H1 (cell line): ENCODE data around the gene UTP25. TPM values are rescaled to one million over a fixed set of nuclear protein-coding genes. Genes with fewer than 3 reads are reported as not detected.

ENCODE experiments used
- CTCF ChIA-PET: fragments of 300-600 bp; sonication (Branson Sonifier 250); formaldehyde crosslinking; loops from one replicate; lab custom pipeline; 2021; ENCODE audit not compliant: partially characterized antibody; lab: Charles Lee
- POLR2A ChIA-PET: fragments of 300-600 bp; sonication (Branson Sonifier 250); formaldehyde crosslinking; loops from one replicate; lab custom pipeline; 2021; ENCODE audit warnings: inconsistent platforms; ENCODE audit not compliant: partially characterized antibody; lab: Charles Lee
- DNase-seq, 2 experiments: peaks; one replicate each; pipeline versions ENCODE4 v3.0.0 to v3.0.0-alpha.2; 2010 to 2022; ENCODE audit warnings: low spot score in 2 of 2, low read depth in 1 of 2, mixed read lengths in 1 of 2
- FAIRE-seq: peaks from 2 replicates; lab custom pipeline; 2011; peaks lifted over from hg19 to GRCh38; lab: Jason Lieb, UNC
- H2AFZ ChIP-seq: 2 replicates; pipeline ENCODE4 v1.8.1; 2012; ENCODE audit warnings: low read length, inconsistent platforms
- H2AK5ac ChIP-seq: 2 replicates; pipeline ENCODE4 v1.6.1; 2013; ENCODE audit warnings: low read depth, low read length
- H2BK120ac ChIP-seq: replicated peaks from 2 replicates; pipeline ENCODE3; 2013; ENCODE audit warnings: low read depth, low read length, inconsistent platforms
- H2BK12ac ChIP-seq: 2 replicates; pipeline ENCODE4 v1.6.1; 2013; ENCODE audit warnings: low read depth, low read length
- H2BK15ac ChIP-seq: 2 replicates; pipeline ENCODE4 v1.6.1; 2013; ENCODE audit warnings: low read length
- H2BK20ac ChIP-seq: 2 replicates; pipeline ENCODE4 v1.6.1; 2013; ENCODE audit warnings: low read length
- H2BK5ac ChIP-seq: 2 replicates; pipeline ENCODE4 v1.6.1; 2013; ENCODE audit warnings: low read depth, low read length
- H3K14ac ChIP-seq: 2 replicates; pipeline ENCODE4 v1.6.1; 2013; ENCODE audit warnings: inconsistent platforms; ENCODE audit not compliant: insufficient read length
- H3K18ac ChIP-seq: 2 replicates; pipeline ENCODE4 v1.6.1; 2013; ENCODE audit warnings: low read length; ENCODE audit errors: extremely low read depth
- H3K23ac ChIP-seq: 2 replicates; pipeline ENCODE4 v1.6.1; 2013; ENCODE audit warnings: inconsistent platforms; ENCODE audit not compliant: insufficient read length
- H3K23me2 ChIP-seq: 2 replicates; pipeline ENCODE4 v1.6.1; 2013; ENCODE audit warnings: low read depth, low read length
- H3K27ac ChIP-seq: 2 replicates; pipeline ENCODE4 v1.6.1; 2011; ENCODE audit warnings: low read depth, low read length, inconsistent platforms
- H3K27me3 ChIP-seq, 4 experiments: replicated peaks in 1 of 4; 1 replicate in 1 of 4; 2 replicates in 3 of 4; pipeline versions ENCODE4 v1.6.1 to v1.8.1; 2011 to 2013; ENCODE audit warnings: low read length in 3 of 4, mild to moderate bottlenecking in 3 of 4, inconsistent platforms in 2 of 4, mixed read lengths in 2 of 4, moderate library complexity in 1 of 4; ENCODE audit not compliant: control insufficient read depth in 3 of 4, insufficient read depth in 3 of 4; ENCODE audit errors: extremely low read depth in 1 of 4
- H3K36me3 ChIP-seq, 4 experiments: 2 replicates each; pipeline versions ENCODE4 v1.6.1 to v1.8.1; 2011 to 2013; ENCODE audit warnings: mild to moderate bottlenecking in 4 of 4, low read length in 3 of 4, moderate library complexity in 2 of 4, control low read depth in 1 of 4, inconsistent platforms in 1 of 4; ENCODE audit not compliant: insufficient read depth in 4 of 4, control insufficient read depth in 2 of 4
- H3K4ac ChIP-seq: replicated peaks from 2 replicates; pipeline ENCODE3; 2013; ENCODE audit warnings: low read length, low read depth, mixed read lengths, inconsistent platforms; ENCODE audit not compliant: insufficient read length
- H3K4me1 ChIP-seq, 4 experiments: replicated peaks in 1 of 4; 1 replicate in 1 of 4; 2 replicates in 3 of 4; pipeline versions ENCODE4 v1.6.1 to v1.8.1; 2011 to 2013; ENCODE audit warnings: low read length in 3 of 4, inconsistent platforms in 2 of 4, mixed read lengths in 1 of 4; ENCODE audit not compliant: insufficient read depth in 4 of 4, control insufficient read depth in 3 of 4
- H3K4me2 ChIP-seq, 2 experiments: 2 replicates each; pipeline versions ENCODE4 v1.6.1 to v1.8.1; 2011 to 2013; ENCODE audit warnings: low read depth in 2 of 2, low read length in 2 of 2, control low read depth in 1 of 2, inconsistent platforms in 1 of 2, mild to moderate bottlenecking in 1 of 2; ENCODE audit not compliant: insufficient read depth in 1 of 2
- H3K4me3 ChIP-seq, 4 experiments: fragments of 200-600, 300-600 bp in 1 of 4; sonication (generic), shearing (Covaris generic), sonication (Bioruptor Twin) in 1 of 4; 2 replicates each; pipeline versions ENCODE4 v1.5.1 to v1.8.1; 2011 to 2016; ENCODE audit warnings: low read length in 4 of 4, low read depth in 3 of 4, control low read depth in 2 of 4, inconsistent platforms in 2 of 4, mild to moderate bottlenecking in 2 of 4, mixed read lengths in 1 of 4, moderate library complexity in 1 of 4; ENCODE audit not compliant: insufficient read depth in 2 of 4; ENCODE audit errors: extremely low read depth in 1 of 4
- H3K56ac ChIP-seq: replicated peaks from 2 replicates; pipeline ENCODE3; 2013; ENCODE audit warnings: low read depth, mild to moderate bottlenecking, mixed read lengths, low read length, inconsistent platforms; ENCODE audit not compliant: insufficient read length
- H3K79me1 ChIP-seq: 2 replicates; pipeline ENCODE4 v1.6.1; 2013; ENCODE audit warnings: low read depth, low read length, control low read depth
- H3K79me2 ChIP-seq, 2 experiments: 2 replicates each; pipeline versions ENCODE4 v1.6.1 to v1.8.1; 2012 to 2013; ENCODE audit warnings: low read length in 2 of 2, mild to moderate bottlenecking in 2 of 2, inconsistent platforms in 1 of 2; ENCODE audit not compliant: insufficient read depth in 2 of 2, control insufficient read depth in 1 of 2
- H3K9ac ChIP-seq, 4 experiments: replicated peaks in 1 of 4; 1 replicate in 1 of 4; 2 replicates in 3 of 4; pipeline versions ENCODE4 v1.6.1 to v1.8.1; 2011 to 2013; ENCODE audit warnings: low read depth in 3 of 4, low read length in 3 of 4, control low read depth in 2 of 4, mild to moderate bottlenecking in 2 of 4, moderate library complexity in 2 of 4, inconsistent platforms in 1 of 4; ENCODE audit errors: extremely low read depth in 1 of 4
- H3K9me3 ChIP-seq, 2 experiments: 2 replicates each; pipeline versions ENCODE4 v1.6.1 to v1.8.1; 2012 to 2013; ENCODE audit warnings: mild to moderate bottlenecking in 2 of 2, moderate library complexity in 2 of 2, control low read depth in 1 of 2, inconsistent platforms in 1 of 2, low read depth in 1 of 2, low read length in 1 of 2, mixed read lengths in 1 of 2; ENCODE audit not compliant: insufficient read depth in 2 of 2
- H4K20me1 ChIP-seq, 2 experiments: replicated peaks in 1 of 2; 2 replicates each; pipeline versions ENCODE3 to v1.8.1; 2011 to 2013; ENCODE audit warnings: inconsistent platforms in 2 of 2, low read length in 2 of 2, mild to moderate bottlenecking in 1 of 2; ENCODE audit not compliant: insufficient read depth in 2 of 2, control insufficient read depth in 1 of 2
- H4K5ac ChIP-seq: 2 replicates; pipeline ENCODE4 v1.6.1; 2013; ENCODE audit warnings: low read length, low read depth, mixed read lengths, inconsistent platforms; ENCODE audit not compliant: insufficient read length
- H4K8ac ChIP-seq: 2 replicates; pipeline ENCODE4 v1.8.0; 2013; ENCODE audit warnings: mild to moderate bottlenecking, moderate library complexity, low read length, inconsistent platforms; ENCODE audit not compliant: insufficient read depth; ENCODE audit errors: extremely low read depth
- H4K91ac ChIP-seq: replicated peaks from 2 replicates; pipeline ENCODE3; 2013; ENCODE audit warnings: low read length, mixed read lengths, inconsistent platforms; ENCODE audit not compliant: insufficient read length
- CHD1 ChIP-seq: IDR thresholded peaks from 2 replicates; pipeline ENCODE4 v1.6.1; 2012; ENCODE audit warnings: low read depth, low read length, improper control_type of control experiment
- CHD2 ChIP-seq: IDR thresholded peaks from 2 replicates; pipeline ENCODE4 v1.6.1; 2012; ENCODE audit warnings: low read length, improper control_type of control experiment
- CTCF ChIP-seq, 3 experiments: IDR thresholded peaks; 1 replicate in 2 of 3; 2 replicates in 1 of 3; pipeline versions ENCODE4 v1.5.1 to v1.6.1; 2011; ENCODE audit warnings: low read length in 3 of 3, mild to moderate bottlenecking in 3 of 3, inconsistent platforms in 2 of 3, low read depth in 1 of 3, moderate library complexity in 1 of 3; ENCODE audit not compliant: insufficient read depth in 1 of 3; ENCODE audit errors: control extremely low read depth in 1 of 3
- NANOG ChIP-seq: IDR thresholded peaks from 2 replicates; pipeline ENCODE4 v1.6.1; 2011; ENCODE audit warnings: low read length, low read depth, mild to moderate bottlenecking, inconsistent platforms; ENCODE audit not compliant: insufficient read depth, poor library complexity, severe bottlenecking
- RNF2 ChIP-seq: fragments of 200-900, 300-1000 bp; sonication (generic); IDR thresholded peaks from 2 replicates; pipeline ENCODE4 v1.7.1; 2016; ENCODE audit warnings: borderline replicate concordance, low read depth, mild to moderate bottlenecking, antibody characterized with exemption, low read length; ENCODE audit not compliant: poor library complexity, severe bottlenecking; ENCODE audit errors: missing control alignments
- SIX5 ChIP-seq: IDR thresholded peaks from 2 replicates; pipeline ENCODE4 v1.6.1; 2011; ENCODE audit warnings: mild to moderate bottlenecking, low read depth, low read length
- SP4 ChIP-seq: IDR thresholded peaks from 2 replicates; pipeline ENCODE4 v1.6.1; 2012; ENCODE audit warnings: low read length, inconsistent platforms
- polyA plus RNA-seq, 7 experiments: library from polyadenylated mRNA; depleted of rRNA in 3 of 7; stranded (reverse) in 5 of 7; unstranded in 2 of 7; fragments of >200 nt in 5 of 7; fragments of 200-250 nt in 2 of 7; gene quantifications; 1 replicate in 5 of 7; 2 replicates in 1 of 7; 4 replicates in 1 of 7; pipeline versions ENCODE4 v1.2.1 to v1.2.3, GENCODE V29; 2011 to 2013; ENCODE audit warnings: missing spikeins in 2 of 7, mixed read lengths in 2 of 7
- total RNA-seq: library from RNA; stranded (reverse); fragmentation: NEBNext Ultra II Directional; extraction: Animal tissue kit (Norgen Biotek cat#: 25700); gene quantifications from 2 replicates; pipeline ENCODE4 v1.2.1, GENCODE V29; 2021

The UTP25 gene
- total and polyA plus RNA-seq, 2 of the 8 experiments (the other 6 are each of a cell fraction or from before 2014, with no cell fraction given) = 4.0 to 7.6 TPM

- Histone ChIP-seq H2AK5ac (no peak overlapping the region), H3K4me2 (no peak overlapping the region), H3K23me2 (peaks cover 12% of the 10 kb centered on the region; the same call in 1 of the 2 replicates), H2AFZ (no peak overlapping the region), H2BK15ac (no peak overlapping the region), H3K27me3 (no peaks in the 10 kb centered on the region), H3K4me3 (no peak overlapping the region), H2BK5ac (no peak overlapping the region), H2BK20ac (no peak overlapping the region), H3K9me3 (no peaks in the 10 kb centered on the region), H3K56ac (no peak overlapping the region), H3K18ac (no peak overlapping the region), H4K20me1 (peaks cover 0 to 6% of the 10 kb centered on the region in 2 experiments), H2BK12ac (no peak overlapping the region), H3K4ac (no peak overlapping the region), H4K8ac (no peak overlapping the region), H3K14ac (no peak overlapping the region), H4K91ac (no peak overlapping the region), H2BK120ac (no peak overlapping the region), H3K9ac (no peak overlapping the region), H3K4me1 (peaks cover 0 to 7% (median 0%) of the 10 kb centered on the region in 4 experiments; a peak in 4 of 7 replicates), H3K36me3 (no peaks in the 10 kb centered on the region), H4K5ac (no peak overlapping the region), H3K79me2 (peaks cover 0 to 7% of the 10 kb centered on the region in 2 experiments; a peak in 1 of 4 replicates), H3K23ac (no peak overlapping the region), H3K27ac (no peak overlapping the region), H3K79me1 (no peaks in the 10 kb centered on the region; the same call in none of the 2 replicates)
- CTCF ChIA-PET = interaction anchor here (11.7 kb wide), 1 partner anchor 15 kb away, joined by 254 read pairs; the partner anchor contains the start of gene UTP25
- POLR2A ChIA-PET = interaction anchor here (1.2 to 1.5 kb wide), 2 partner anchors 20 to 566 kb away, joined by 3 read pairs; partner anchors contain the start of gene UTP25
- TF ChIP-seq NANOG (no peak), CHD2 (no peak), SIX5 (no peak), CHD1 (no peak), SP4 (no peak), RNF2 (no peak), CTCF (IDR thresholded peaks at IDR 0.05; ENCODE audit: control extremely low read depth in 1 of 3, insufficient read depth in 1 of 3, low read depth in 1 of 3, low read length in 3 of 3) (no peak)
- no peak for DNase-seq
- FAIRE-seq = no peak
Observed at GRCh38 chr1:209808059-209808581, 19.7 kb upstream of the UTP25 start.
